HG02885 (cell line): ENCODE measurements around the gene WDR38.
A peak's percentile ranks its signal among the peaks of the same experiment; 100 is the strongest.

Experiments
- ATAC-seq: cut with Tn5 transposase; IDR thresholded peaks from one replicate; pipeline ENCODE4 v1.9.1; 2021; ENCODE audit warnings: mild to moderate bottlenecking; ENCODE audit not compliant: unreplicated experiment, poor library complexity

Gene WDR38

GRCh38 chr9:124855944-124856765 lies 2.9 kb downstream of the WDR38 start:
- ATAC-seq, result no peak

GRCh38 chr9:124857533-124858162 lies 4.4 kb downstream of the WDR38 start:
- ATAC-seq, result no peak

- ATAC-seq, result no peak
Measured at GRCh38 chr9:124858330-124859046, 5.2 kb downstream of the WDR38 start.

- no peak for ATAC-seq
Measured at GRCh38 chr9:124859803-124860581, 6.7 kb downstream of the WDR38 start.

GRCh38 chr9:124860582-124861341 lies 7.5 kb downstream of the WDR38 start:
- ATAC-seq, result no peak

- peak; percentile 90 for ATAC-seq
Measured at GRCh38 chr9:124861342-124862229, 8.3 kb downstream of the WDR38 start, which contains the start of the genes ARPC5L and RPL35. ARPC5L (plus strand) TSS chr9:124862130; CDS start chr9:124869291, 7,161 bp downstream. RPL35 (minus strand) TSS chr9:124861957; CDS start chr9:124861912, 45 bp downstream.

- no peak for ATAC-seq
Measured at GRCh38 chr9:124863371-124863871, 10.2 kb downstream of the WDR38 start.

- ATAC-seq, result peak; percentile 60
Measured at GRCh38 chr9:124868511-124869465, 15.5 kb downstream of the WDR38 start.

- peak; percentile 8 for ATAC-seq
Measured at GRCh38 chr9:124869466-124869985, 16.3 kb downstream of the WDR38 start.

GRCh38 chr9:124869986-124870560 lies 16.8 kb downstream of the WDR38 start:
- ATAC-seq, result peak; percentile 51

GRCh38 chr9:124870723-124871122 lies 17.5 kb downstream of the WDR38 start:
- no peak for ATAC-seq

GRCh38 chr9:124871156-124871561 lies 17.9 kb downstream of the WDR38 start:
- ATAC-seq, result no peak

GRCh38 chr9:124873664-124874063 lies 20.4 kb downstream of the WDR38 start:
- ATAC-seq, result no peak

- no peak for ATAC-seq
Measured at GRCh38 chr9:124875501-124875900, 22.2 kb downstream of the WDR38 start.

GRCh38 chr9:124877021-124877782 lies 23.9 kb downstream of the WDR38 start:
- no peak for ATAC-seq

- ATAC-seq, result no peak
Measured at GRCh38 chr9:124878021-124878420, 24.8 kb downstream of the WDR38 start.
